ENCODE results near the gene PANX2. TPM values are rescaled to one million over a fixed set of nuclear protein-coding genes. Genes with fewer than 3 reads are reported as not detected.
"Not testable (repeated sequence)": the region's sequence is repeated elsewhere in the genome, so short reads cannot be mapped to it uniquely, and the experiment has no call there.

PANX2 gene
- total RNA-seq, 2 donors from 2014 or later: 2.1 to 2.5 TPM

DNA sequence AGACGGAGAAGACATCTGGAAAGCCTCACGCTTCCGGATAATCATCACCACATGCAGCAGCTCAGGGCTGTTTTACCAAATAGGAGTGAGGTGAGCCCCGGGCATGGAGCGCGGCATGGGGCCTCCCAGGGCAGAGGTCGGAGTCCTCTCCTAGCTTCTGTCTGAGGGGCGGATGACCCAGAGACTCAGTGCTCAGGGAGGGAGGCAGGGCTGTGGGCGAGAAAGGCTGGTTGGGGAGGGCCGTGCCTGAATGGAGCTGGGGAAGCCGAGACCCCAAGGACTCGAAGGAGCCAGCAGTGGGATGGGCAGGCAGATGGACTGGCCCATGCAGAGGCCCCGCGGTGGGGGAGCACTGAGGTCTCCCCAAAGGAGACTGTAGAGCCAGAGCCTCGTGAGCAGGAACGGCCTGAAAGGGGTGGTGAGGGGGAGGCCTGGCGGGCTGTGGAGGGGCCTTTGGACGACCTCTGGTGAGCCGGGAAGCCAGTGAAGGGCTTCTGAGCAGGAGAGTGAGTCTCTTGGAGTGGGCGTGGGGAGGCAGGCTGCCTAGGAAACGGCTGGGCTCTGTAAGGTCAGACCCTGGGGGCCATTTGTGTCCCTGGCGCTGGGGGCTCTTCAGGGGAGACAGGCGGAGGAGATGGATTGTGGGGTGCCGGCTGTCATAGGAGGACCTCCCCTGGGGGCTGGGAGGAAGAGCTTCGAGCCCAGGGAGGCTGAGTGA is 24.7 kb upstream of the PANX2 start:
- no peak for DNase-seq (ENCODE audit: low spot score in 2 of 2)
- no peaks in the 10 kb centered on the region for H3K9me3 Mint-ChIP-seq
- H3K27ac Mint-ChIP-seq: peak overlapping the region in 1 of 2 donors; percentile 68
- no peak for ATAC-seq
- no peaks in the 10 kb centered on the region for H3K36me3 Mint-ChIP-seq

DNA sequence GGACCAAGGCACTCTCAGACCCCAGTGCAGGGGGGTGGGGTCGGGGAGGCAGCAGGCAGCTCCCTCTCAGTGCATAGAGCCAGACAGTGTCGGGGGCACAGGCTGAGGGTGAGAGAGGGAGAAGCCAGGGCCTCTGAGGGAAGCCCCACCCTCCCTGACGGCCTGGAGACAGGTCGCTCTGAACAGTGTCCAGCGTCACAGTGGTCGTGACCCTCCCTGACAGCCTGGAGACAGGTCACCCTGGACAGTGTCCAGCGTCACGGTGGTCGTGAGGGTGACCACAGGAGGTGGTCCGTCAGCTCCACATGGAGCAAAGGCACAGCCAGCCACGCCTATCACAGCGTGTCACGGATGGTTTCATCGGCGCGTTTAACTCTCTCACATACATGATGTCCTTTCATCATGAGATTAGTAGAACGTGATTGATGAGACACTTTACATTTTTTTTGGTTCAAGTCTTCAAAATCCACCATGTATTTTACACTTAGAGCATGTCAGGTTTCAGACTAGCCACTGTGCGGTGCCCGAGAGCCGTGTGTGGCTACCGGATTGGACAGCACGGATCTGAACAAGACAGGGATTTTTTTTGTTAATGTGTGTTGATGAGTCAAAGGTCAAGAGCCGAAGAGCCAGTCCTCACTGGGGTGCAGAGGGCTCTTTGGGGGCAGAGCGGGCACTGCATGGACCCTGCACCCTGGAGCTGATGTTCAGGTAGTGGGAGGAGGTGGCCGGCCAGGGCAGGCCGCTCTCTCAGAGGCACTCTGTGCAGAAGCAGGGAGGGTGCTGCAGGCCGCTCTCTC is 23.9 kb upstream of the PANX2 start:
- DNase-seq (ENCODE audit: low spot score in 2 of 2): no peak
- Mint-ChIP-seq H3K36me3 (no peaks in the 10 kb centered on the region), H3K9me3 (no peaks in the 10 kb centered on the region), H3K27ac (no peak overlapping the region)
- ATAC-seq: no peak

DNA sequence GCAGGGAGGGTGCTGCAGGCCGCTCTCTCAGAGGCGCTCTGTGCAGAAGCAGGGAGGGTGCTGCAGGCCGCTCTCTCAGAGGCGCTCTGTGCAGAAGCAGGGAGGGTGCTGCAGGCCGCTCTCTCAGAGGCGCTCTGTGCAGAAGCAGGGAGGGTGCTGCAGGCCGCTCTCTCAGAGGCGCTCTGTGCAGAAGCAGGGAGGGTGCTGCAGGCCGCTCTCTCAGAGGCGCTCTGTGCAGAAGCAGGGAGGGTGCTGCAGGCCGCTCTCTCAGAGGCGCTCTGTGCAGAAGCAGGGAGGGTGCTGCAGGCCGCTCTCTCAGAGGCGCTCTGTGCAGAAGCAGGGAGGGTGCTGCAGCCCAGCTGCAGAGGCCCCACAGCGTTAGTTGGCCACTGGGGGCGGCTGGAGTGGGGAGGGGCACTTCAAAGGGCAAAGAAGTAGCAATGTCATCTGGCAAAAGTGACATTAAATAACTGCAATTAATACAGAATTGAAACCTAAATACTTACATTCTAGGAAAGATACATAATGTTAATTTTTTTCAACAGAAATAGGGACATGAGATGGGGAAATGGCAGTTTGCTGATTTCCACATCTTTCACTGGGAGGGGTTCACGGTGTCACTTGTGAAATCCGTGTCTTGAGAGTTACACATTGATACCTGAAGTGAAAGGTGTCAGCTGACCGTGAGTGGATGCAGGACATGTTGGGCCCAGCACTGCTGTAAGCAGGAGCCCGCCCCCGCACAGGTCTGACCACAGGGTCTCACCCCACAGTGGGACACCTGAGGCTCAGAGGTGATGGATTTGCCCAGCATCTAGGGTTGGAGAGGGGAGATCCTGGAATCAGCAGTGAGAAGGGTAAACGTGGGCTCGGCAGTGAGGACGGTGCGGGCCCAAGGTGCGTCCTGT is 23.0 kb upstream of the PANX2 start:
- H3K36me3 Mint-ChIP-seq; DNase-seq (ENCODE audit: low spot score in 2 of 2); H3K9me3 Mint-ChIP-seq; ATAC-seq; H3K27ac Mint-ChIP-seq: not testable (repeated sequence)

DNA sequence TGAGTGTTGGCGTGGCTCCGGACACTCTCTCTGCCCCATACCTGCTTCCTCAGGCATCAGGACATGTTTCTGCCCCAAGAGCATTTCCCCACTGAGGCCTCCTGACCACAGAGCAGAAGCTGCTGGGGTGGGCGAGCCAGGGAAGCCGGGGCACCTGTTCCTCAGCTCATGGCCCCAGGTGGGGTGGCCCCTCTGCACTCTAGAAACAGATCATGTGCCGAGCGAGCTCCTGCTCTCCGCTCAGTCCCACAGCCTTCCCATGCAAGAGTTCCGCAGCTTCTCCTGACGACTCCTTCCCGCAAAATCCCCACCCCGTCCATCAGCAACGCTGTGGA is 22.4 kb upstream of the PANX2 start:
- DNase-seq (ENCODE audit: low spot score in 2 of 2): no peak
- no peak for ATAC-seq
- no peaks in the 10 kb centered on the region for H3K9me3 Mint-ChIP-seq
- no peak overlapping the region for H3K27ac Mint-ChIP-seq
- no peaks in the 10 kb centered on the region for H3K36me3 Mint-ChIP-seq

DNA sequence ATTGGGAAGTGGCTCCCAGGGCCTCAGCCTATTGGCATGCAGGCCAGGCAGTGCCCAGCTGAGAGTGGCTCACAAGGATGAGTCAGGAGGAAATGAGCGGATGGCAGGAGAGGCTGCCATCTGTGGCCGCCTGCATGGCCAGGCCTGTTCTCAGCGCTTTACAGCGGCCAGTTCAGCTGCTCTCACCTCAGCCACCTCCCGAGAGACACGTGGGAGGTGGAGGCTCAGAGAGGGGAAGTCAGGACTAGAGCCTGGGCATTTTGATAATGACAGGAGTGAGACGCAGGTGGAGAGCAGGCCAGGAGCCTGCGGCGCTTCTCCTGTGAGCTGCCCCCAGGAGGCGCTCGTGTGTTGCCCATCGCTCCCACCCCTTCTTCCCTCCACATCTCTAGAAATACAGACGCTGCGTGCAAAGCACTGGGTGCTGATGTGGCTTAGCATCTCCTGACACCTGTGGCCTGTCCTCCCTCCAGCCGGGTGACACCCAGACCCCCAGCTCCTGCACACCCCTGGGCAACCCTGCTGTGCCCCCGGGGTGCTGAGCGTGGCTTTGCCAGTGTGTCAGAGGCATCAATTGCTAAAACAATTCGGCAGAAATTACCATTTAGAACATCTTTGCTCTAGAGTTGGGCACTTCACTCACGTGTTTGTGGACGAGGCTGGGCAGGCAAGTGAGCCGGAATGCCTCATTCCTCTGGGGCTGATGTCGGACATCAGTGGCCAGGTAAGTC is 21.4 kb upstream of the PANX2 start:
- Mint-ChIP-seq H3K36me3 (no peaks in the 10 kb centered on the region), H3K27ac (no peak overlapping the region), H3K9me3 (no peaks in the 10 kb centered on the region)
- ATAC-seq (peak; percentile 90 to 96), DNase-seq (ENCODE audit: low spot score in 2 of 2) (peak in 1 of 2 donors; percentile 71)

DNA sequence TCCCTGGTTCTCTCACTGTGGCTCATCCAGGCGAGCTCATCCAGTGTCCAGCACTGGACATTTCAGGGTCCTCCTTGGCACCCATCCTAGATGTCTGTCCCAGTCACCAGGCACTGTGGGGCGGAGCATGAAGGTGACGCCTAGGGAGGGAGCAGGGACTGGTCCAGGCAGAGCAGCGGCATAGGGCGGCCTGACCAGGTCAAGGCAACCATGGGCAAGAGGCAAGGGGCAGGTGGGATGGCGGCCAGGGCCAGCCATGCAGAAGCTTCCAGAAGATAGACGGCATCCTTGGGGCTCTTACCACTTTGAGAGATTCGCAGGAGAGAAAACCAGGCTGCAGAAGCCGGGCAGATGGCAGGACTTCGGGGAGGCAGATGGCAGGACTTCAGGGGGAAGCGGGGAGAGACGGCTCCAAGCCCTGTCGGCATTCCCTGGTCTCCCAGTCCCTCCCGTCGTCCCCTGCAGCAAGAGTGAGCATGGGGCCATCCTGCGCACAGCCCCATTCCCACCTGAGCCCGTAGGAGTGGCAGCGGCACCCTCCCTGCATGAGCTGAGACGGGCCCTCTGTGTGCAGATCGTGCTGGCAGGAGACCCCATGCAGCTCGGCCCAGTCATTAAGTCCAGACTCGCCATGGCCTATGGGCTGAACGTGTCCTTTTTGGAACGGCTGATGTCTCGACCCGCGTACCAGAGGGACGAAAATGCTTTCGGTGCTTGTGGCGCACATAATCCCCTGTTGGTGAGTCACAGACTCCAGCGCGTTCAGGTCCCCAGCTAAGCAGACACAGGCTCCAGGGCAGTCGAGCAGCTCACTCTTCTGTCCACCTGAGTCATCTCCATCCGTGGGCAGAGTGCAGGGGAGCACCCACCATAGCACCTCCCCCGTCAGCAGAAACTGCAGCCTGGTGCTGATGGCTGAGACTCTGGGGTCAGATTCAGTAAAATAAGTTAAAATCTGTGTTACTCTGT is 20.1 kb upstream of the PANX2 start:
- DNase-seq (ENCODE audit: low spot score in 2 of 2): no peak
- Mint-ChIP-seq H3K9me3 (no peaks in the 10 kb centered on the region), H3K36me3 (no peaks in the 10 kb centered on the region), H3K27ac (no peak overlapping the region)
- ATAC-seq: no peak

DNA sequence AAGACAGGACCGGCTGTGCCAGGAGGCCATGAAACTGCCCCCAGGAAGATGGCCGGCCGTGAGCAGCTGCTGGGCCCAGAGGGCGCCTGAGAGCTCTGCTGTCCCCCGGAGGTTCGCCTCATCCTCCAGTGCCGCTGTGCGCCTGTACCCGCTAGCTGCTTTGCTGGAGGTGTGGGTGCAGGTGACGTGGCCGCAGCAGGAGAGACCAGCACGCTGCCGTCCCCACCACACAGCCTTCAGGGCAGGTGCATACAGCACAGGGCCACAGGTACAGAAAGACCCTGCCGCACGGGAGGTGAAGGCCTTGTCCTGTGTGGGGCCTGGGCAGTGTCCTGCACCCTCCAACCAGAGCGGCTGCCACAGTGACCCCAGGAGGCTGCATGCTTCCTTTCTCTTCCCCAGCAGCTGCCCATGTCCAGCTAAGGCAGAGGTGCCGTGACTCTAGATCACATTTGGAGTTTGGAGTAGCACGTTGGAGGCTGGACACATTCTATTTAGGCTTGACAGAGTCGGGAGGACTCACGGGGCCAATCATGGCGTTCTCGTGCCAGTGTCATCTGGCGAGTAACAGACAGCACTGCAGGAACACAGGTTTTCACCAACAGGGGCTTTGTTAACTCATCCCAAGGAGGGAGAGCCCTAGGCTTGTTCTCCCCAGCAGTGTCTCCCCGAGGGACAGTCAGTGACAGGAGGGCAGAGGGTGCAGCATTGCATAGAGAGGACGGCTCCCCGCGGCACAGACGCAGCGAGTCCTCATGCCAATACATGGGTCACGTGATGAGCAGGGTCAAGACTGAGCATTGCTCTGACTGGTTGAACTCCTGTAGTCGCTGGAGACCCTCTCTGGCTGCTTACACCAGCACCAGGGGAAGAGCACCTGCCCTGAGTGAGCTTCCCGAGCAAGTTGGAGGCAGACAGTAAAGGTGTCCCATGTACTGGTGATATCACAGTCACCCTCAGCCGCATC is 18.7 kb upstream of the PANX2 start:
- ATAC-seq (no peak), DNase-seq (ENCODE audit: low spot score in 2 of 2) (no peak)
- Mint-ChIP-seq H3K36me3 (no peaks in the 10 kb centered on the region), H3K9me3 (no peaks in the 10 kb centered on the region), H3K27ac (no peak overlapping the region)

DNA sequence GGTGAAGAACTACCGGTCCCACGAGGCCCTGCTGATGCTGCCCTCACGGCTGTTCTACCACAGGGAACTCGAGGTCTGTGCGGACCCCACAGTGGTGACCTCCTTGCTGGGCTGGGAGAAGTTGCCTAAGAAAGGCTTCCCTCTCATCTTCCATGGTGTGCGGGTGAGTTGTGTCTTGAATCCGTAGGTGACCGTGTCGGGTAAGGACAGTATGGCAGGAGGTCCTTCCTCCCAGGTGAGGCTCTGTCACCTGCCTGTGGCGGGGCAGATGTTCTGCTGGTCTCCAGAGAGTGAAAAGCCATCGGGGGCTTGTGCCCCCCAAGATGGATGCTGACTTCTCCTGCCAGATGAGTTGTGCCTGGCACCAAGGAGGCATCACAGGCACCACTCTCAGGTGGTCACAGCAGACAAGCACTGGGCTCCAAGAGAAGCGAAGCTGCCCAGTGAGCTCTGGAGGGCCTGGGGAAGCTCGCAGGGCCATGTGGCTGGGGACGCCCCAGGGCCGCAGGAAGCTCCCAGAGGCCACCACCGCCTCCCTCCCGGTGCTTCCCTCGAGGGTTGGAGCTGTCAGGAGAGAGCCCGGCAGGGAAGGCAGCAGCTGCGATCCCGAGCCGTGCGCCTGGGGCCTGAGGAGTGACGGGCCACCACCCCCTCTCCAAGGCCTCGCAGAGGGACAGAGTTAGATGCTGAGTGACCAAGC is 17.3 kb upstream of the PANX2 start:
- ATAC-seq: no peak
- H3K27ac Mint-ChIP-seq: no peak overlapping the region
- H3K36me3 Mint-ChIP-seq: no peaks in the 10 kb centered on the region
- H3K9me3 Mint-ChIP-seq: no peaks in the 10 kb centered on the region
- DNase-seq (ENCODE audit: low spot score in 2 of 2): no peak

DNA sequence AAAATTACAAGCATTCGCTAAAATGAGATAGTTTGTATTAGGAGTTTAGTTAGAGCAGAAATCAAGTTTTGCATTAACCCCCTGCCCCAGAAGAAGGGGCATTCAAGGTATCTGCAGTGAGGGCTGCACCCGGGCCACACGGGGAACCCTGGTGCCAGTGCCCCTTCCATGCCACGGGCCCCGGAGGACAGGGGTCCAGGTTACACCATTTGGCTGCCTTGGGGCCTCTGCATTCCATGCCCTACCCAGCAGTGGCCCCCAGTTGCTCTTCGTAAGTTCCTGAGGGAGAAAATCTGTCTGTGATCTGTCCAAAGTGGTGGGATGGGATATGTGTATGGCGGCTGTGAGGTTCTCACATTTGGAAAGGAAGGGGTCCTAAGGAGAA is 16.8 kb upstream of the PANX2 start:
- H3K9me3 Mint-ChIP-seq: no peaks in the 10 kb centered on the region
- no peak for DNase-seq (ENCODE audit: low spot score in 2 of 2)
- no peak for ATAC-seq
- H3K36me3 Mint-ChIP-seq: no peaks in the 10 kb centered on the region
- no peak overlapping the region for H3K27ac Mint-ChIP-seq

DNA sequence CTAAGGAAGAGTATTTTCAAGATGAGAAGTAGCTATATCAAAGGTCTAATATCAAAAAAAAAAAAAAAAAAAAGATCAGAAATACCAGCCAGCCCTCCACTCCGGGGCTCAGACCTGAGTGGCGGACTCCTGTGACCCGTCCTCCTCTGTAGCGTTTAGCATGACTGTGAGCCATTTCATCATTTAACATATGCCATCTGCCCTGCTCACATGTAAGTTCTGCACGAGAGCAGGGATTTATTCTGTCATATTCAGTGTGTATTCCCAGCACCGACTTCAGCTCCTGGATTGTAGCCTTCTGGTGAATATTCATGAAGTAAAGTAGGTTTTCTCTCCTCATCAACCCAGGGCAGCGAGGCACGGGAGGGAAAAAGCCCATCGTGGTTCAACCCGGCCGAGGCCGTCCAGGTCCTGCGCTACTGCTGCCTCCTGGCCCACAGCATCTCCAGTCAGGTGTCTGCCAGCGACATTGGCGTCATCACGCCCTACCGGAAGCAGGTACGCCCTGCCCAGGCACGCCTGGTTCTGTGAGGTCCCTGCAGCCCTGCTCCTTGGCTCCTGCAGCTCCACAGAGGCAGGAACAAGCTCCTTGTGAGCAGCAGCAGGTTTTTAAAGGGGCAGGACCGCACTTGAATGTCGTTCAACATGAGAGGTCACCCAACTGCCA is 12.7 kb upstream of the PANX2 start:
- DNase-seq (ENCODE audit: low spot score in 2 of 2) (no peak), ATAC-seq (no peak)
- H3K36me3 Mint-ChIP-seq: no peaks in the 10 kb centered on the region
- no peak overlapping the region for H3K27ac Mint-ChIP-seq
- no peaks in the 10 kb centered on the region for H3K9me3 Mint-ChIP-seq

DNA sequence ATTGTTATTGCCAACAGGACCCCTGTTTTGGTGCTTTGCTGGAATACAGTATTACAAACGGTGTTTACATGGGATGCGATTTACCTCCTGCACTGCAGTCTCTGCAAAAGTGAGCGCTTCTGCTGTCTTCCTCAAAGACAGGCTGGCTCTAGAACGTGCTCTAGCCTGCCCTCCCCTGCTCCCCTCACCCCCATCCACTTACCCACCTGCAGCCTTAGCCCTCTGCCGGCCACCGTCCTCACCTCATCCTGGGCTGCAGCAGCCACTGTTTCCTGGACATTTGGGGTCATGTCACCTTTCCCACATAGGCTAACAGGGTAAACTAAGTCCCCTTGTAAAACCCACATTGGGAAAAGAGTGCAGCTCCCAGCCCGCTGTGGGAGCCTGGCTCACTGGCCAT is 9.6 kb upstream of the PANX2 start:
- DNase-seq (ENCODE audit: low spot score in 2 of 2) (no peak), ATAC-seq (no peak)
- no peaks in the 10 kb centered on the region for H3K9me3 Mint-ChIP-seq
- H3K36me3 Mint-ChIP-seq: no peaks in the 10 kb centered on the region
- no peak overlapping the region for H3K27ac Mint-ChIP-seq

DNA sequence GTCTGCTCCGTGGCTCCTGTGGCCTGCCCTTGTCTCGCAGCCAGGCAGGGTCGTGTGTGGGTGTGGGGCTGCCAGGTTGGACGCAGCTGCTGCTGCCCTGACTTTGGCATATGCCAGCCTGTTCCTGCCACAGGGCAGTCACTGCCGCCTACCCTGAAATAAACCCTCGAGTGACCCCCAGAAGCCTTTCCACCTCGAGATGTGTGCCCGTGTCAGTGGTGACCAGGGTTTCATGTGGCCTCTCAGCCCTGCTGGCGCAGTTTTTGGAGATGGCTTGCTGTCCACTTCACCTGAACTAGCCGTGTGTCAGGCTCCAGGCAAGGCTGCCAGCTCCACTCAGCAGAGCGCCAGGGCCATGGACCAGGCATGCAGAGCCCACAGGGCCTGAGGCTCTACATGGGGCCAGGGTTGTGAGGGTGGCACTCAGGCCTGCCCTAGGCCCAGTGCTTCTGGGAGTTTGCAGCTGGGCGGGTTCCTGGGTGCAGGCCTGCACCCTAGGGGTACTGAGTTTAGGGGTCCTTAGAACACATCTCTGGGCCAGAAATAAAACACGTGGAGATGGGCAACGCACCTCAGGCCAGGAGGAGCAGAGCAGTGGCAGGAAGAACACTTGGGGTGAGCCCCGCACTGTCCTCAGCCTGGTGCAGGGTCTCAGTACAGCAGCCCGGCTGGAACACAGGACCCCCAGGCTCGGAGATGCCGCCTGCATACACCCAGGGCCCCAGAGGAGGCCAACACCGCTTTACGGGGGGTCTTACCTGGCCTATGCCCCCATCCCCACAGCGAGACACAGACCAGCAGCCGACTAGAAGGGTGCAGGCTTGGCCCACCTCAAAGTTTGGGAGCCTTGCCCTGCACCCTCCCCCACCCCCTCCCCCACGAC is 8.8 kb upstream of the PANX2 start:
- no peaks in the 10 kb centered on the region for H3K9me3 Mint-ChIP-seq
- ATAC-seq (no peak), DNase-seq (ENCODE audit: low spot score in 2 of 2) (no peak)
- H3K27ac Mint-ChIP-seq: peak overlapping the region in 1 of 2 donors; percentile 29
- H3K36me3 Mint-ChIP-seq: no peaks in the 10 kb centered on the region

DNA sequence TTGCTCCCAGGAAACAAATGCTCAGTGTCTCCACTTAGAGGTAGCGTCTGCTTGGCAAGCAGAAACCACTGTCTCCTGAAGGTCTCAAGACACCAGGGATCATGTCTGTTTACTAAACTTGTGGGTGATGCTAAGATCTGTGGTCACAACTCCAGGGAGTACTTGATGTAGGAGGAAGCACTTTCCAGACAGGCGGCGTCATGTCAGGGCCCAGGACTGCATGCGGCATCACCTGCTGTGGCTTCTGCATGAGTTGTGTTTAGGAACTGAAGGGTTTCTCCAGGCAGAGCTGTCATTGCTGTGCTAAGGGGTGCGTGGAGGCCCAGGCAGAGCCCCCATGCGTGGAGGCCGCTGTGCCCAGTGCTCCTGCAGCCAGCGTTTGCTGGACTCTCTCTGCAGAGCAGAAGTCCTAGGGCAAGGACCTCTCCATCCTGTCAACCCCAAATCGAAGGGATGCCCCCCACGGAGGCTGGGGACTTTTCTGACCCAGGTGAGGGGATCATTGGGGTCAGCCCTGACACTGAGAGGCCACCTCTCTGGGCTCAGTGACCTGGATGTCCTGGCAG is 8.1 kb upstream of the PANX2 start:
- Mint-ChIP-seq H3K27ac (no peak overlapping the region), H3K36me3 (no peaks in the 10 kb centered on the region), H3K9me3 (no peaks in the 10 kb centered on the region)
- no peak for DNase-seq (ENCODE audit: low spot score in 2 of 2)
- no peak for ATAC-seq

Data from activated naive CD4-positive, alpha-beta T cell treated with anti-CD3 and anti-CD28 coated beads, Interleukin-2, amount 50 U/mL, for 72 hours (primary cell).